ENCODE data around the gene CNGA1.
"Not testable (repeated sequence)": the region's sequence is repeated elsewhere in the genome, so short reads cannot be mapped to it uniquely, and the experiment has no call there.

CNGA1 gene

DNA sequence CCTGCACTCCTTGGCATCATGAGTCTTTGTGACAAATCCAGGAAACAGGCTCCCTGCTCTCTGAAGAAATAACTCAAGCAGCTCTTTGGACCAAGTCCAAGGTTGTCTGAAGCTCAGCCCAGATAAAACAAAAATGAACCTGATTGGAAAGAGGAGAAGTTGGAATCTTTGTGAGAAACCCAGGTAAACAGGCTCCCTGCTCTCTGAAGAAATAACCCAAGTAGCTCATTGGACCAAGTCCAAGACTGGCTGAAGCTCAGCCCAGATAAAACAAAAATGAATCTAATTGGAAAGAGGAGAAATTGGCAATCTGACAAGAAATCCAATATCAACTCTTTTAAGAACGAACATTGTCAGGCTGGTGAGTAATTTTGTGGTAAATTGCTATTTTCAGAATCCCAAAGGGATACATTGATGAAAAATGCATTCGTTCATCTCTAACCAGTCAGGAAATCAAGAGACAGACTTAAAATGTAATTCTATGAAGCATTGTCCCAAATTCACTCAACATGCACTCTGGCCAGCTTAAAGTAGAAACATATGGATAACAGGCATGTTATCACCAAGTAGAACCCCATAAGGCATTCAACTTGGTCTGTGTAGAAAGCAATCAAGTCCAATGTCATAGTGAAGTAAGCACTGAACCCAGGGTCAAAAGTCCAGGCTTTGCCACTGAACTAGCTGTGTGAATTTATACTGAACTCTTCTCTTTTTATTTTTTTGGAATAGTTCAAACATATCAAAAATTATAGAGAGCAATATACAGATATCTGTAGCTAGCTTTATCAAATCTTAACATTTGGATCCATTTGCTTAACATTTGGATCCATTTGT lies 85.3 kb downstream of the CNGA1 start:
- H3K27ac ChIP-seq (ENCODE audit: low read depth, low read length) = no peak overlapping the region
- H3K9ac ChIP-seq (ENCODE audit: low read depth, low read length) = no peak overlapping the region
- no peak overlapping the region for H3K4me3 ChIP-seq (ENCODE audit: low read depth, low read length)
- no peaks in the 10 kb centered on the region for H3K27me3 ChIP-seq (ENCODE audit: control insufficient read depth, insufficient read depth, low read length)
- peaks cover 4% of the 10 kb centered on the region; the same call in 1 of the 2 replicates for H3K4me1 ChIP-seq (ENCODE audit: control insufficient read depth, insufficient read depth, low read length)
- no peaks in the 10 kb centered on the region for H3K9me3 ChIP-seq (ENCODE audit: control insufficient read depth, insufficient read depth, low read length)
- H3K36me3 ChIP-seq (ENCODE audit: control insufficient read depth, insufficient read depth, low read length) = no peaks in the 10 kb centered on the region

DNA sequence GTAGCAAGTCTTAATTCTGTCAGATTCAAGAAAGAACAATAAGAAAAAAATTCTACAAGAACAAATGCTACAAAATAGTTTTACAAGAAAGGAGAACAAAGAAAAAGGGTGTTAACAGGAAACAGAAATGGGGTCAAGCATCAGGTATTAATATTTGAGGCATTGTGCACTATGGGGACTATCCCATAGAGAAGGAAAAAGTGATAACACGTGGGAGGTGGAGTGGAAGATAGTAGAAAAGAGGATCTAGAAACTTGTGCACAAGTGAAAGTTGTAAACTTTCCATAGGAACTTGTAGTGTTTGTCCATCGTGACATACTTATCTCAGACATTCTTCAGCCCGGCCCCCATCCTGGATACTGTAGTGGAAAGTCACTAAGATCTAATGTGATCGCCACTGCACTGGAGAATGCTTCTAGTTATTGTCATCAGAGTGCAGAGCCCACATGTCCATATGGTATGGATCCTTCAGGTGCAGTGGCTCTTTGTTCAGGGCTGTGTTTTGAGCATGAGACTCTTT lies 86.7 kb downstream of the CNGA1 start:
- H3K4me3 ChIP-seq (ENCODE audit: low read depth, low read length) = no peak overlapping the region
- H3K27ac ChIP-seq (ENCODE audit: low read depth, low read length) = no peak overlapping the region
- H3K9ac ChIP-seq (ENCODE audit: low read depth, low read length) = no peak overlapping the region
- H3K27me3 ChIP-seq (ENCODE audit: control insufficient read depth, insufficient read depth, low read length) = no peaks in the 10 kb centered on the region
- H3K4me1 ChIP-seq (ENCODE audit: control insufficient read depth, insufficient read depth, low read length) = peaks cover 4% of the 10 kb centered on the region; the same call in 1 of the 2 replicates
- H3K9me3 ChIP-seq (ENCODE audit: control insufficient read depth, insufficient read depth, low read length) = no peaks in the 10 kb centered on the region
- H3K36me3 ChIP-seq (ENCODE audit: control insufficient read depth, insufficient read depth, low read length) = no peaks in the 10 kb centered on the region

DNA sequence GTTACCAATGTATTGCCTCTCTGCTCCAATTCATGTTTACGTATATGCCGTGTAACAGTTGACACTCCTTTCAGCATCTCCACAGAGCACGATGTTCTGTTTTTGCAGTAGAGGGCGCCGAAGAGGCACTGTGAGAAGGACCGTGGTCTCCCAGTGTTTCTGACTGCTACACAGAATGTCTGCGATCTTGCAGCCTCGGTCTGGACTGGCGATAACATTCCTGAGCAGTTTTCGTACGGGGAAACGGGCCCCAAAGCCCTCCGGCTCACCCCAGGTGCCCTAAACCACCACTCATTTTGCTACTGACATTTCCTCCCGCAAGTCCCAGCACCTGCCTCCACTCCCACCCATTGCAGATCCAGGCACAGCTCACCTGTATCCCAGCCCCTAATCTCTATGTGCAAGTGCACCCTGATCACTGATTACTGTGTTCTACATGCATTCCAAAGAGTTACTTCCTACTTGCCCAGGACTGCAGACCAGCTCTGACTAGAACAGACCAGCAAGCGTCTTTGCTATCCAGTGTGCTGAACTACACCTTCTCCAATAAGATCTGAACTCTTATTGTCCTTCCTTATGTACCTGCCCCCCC lies 89.7 kb downstream of the CNGA1 start:
- Histone ChIP-seq H3K27me3 (ENCODE audit: control insufficient read depth, insufficient read depth, low read length) (no peaks in the 10 kb centered on the region), H3K4me3 (ENCODE audit: low read depth, low read length) (peak overlapping the region; percentile 49), H3K27ac (ENCODE audit: low read depth, low read length) (no peak overlapping the region), H3K9me3 (ENCODE audit: control insufficient read depth, insufficient read depth, low read length) (no peaks in the 10 kb centered on the region), H3K4me1 (ENCODE audit: control insufficient read depth, insufficient read depth, low read length) (peaks cover 10% of the 10 kb centered on the region), H3K36me3 (ENCODE audit: control insufficient read depth, insufficient read depth, low read length) (no peaks in the 10 kb centered on the region), H3K9ac (ENCODE audit: low read depth, low read length) (no peak overlapping the region; the same call in 1 of the 2 replicates)

DNA sequence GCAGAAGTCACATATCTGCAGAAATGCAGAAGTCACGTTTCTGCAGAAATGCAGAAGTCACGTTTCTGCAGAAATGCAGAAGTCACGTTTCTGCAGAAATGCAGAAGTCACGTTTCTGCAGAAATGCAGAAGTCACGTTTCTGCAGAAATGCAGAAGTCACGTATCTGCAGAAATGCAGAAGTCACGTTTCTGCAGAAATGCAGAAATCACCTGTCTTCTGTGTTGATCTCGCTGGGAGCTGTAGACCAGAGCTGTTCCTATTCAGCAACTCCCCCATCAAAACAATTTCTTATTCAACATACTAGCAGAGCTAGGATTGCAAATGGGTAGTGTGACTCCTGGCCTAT lies 93.2 kb downstream of the CNGA1 start:
- not testable (repeated sequence) for H3K4me3 ChIP-seq (ENCODE audit: low read depth, low read length); H3K9me3 ChIP-seq (ENCODE audit: control insufficient read depth, insufficient read depth, low read length); H3K9ac ChIP-seq (ENCODE audit: low read depth, low read length); H3K27ac ChIP-seq (ENCODE audit: low read depth, low read length); H3K27me3 ChIP-seq (ENCODE audit: control insufficient read depth, insufficient read depth, low read length); H3K36me3 ChIP-seq (ENCODE audit: control insufficient read depth, insufficient read depth, low read length)
- peaks cover 10% of the 10 kb centered on the region for H3K4me1 ChIP-seq (ENCODE audit: control insufficient read depth, insufficient read depth, low read length)

DNA sequence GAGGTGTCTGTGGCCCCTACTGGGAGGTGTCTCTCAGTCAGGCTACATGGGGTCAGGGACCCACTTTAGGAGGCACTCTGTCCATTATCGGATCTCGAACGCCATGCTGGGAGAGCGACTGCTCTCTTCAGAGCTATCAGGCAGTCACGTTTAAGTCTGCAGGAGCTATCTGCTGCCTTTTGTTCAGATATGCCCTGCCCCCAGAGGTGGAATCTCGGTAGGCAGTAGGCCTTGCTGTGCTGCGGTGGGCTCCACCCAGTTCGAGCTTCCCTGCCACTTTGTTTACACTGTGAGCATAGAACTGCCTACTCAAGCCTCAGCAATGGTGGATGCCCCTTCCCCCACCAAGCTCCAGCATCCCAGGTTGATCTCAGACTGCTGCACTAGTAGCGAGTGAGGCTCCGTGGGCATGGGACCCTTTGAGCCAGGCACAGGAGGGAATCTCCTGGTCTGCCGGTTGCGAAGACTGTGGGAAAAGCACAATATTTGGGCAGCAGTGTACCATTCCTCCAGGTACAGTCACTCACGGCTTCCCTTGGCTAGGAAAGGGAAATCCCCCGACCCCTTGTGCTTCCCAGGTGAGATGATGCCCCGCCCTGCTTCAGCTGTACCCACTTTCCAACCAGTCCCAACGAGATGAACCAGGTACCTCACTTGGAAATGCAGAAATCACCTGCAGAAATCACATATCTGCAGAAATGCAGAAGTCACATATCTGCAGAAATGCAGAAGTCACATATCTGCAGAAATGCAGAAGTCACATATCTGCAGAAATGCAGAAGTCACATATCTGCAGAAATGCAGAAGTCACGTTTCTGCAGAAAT lies 93.8 kb downstream of the CNGA1 start:
- H3K27ac ChIP-seq (ENCODE audit: low read depth, low read length); H3K4me3 ChIP-seq (ENCODE audit: low read depth, low read length); H3K9me3 ChIP-seq (ENCODE audit: control insufficient read depth, insufficient read depth, low read length); H3K9ac ChIP-seq (ENCODE audit: low read depth, low read length); H3K36me3 ChIP-seq (ENCODE audit: control insufficient read depth, insufficient read depth, low read length); H3K27me3 ChIP-seq (ENCODE audit: control insufficient read depth, insufficient read depth, low read length): not testable (repeated sequence)
- H3K4me1 ChIP-seq (ENCODE audit: control insufficient read depth, insufficient read depth, low read length) = peaks cover 10% of the 10 kb centered on the region

DNA sequence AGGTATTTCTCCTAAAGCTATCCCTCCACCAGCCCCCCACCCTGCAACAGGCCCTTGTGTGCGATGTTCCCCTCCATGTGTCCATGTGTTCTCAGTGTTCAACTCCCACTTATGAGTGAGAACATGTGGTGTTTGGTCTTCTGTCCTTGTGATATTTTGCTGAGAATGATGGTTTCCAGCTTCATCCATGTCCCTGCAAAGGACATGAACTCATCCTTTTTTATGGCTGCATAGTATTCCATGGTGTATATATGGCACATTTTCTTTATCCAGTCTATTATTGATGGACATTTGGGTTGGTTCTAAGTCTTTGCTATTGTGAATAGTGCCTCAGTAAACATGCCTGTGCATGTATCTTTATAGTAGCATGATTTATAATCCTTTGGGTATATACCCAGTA lies 99.3 kb downstream of the CNGA1 start:
- not testable (repeated sequence) for H3K27me3 ChIP-seq (ENCODE audit: control insufficient read depth, insufficient read depth, low read length); H3K36me3 ChIP-seq (ENCODE audit: control insufficient read depth, insufficient read depth, low read length); H3K4me1 ChIP-seq (ENCODE audit: control insufficient read depth, insufficient read depth, low read length); H3K27ac ChIP-seq (ENCODE audit: low read depth, low read length); H3K9ac ChIP-seq (ENCODE audit: low read depth, low read length); H3K4me3 ChIP-seq (ENCODE audit: low read depth, low read length); H3K9me3 ChIP-seq (ENCODE audit: control insufficient read depth, insufficient read depth, low read length)

DNA sequence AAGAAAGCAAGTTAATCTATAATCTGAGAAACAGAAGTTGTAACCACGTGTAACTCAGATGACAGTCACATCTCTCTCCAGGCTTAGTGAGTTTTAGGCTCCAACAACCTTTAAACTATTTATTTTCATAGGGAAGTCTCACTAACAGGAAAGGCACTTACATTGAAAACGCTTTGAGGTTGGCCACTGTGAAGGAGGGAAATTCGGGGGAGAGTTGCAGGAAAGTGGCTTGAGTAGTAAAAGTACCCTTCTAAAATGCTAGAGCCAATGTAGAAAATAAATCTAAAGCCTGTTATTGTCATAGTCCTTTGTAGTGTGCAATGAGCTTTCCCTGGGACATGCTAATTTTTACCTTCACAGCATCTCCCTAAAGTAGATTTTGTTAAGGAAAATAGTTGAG lies 101.1 kb downstream of the CNGA1 start:
- Histone ChIP-seq H3K4me1 (ENCODE audit: control insufficient read depth, insufficient read depth, low read length) (peaks cover 5% of the 10 kb centered on the region; the same call in 1 of the 2 replicates), H3K36me3 (ENCODE audit: control insufficient read depth, insufficient read depth, low read length) (peaks cover 18% of the 10 kb centered on the region), H3K27me3 (ENCODE audit: control insufficient read depth, insufficient read depth, low read length) (no peaks in the 10 kb centered on the region), H3K9me3 (ENCODE audit: control insufficient read depth, insufficient read depth, low read length) (no peaks in the 10 kb centered on the region), H3K27ac (ENCODE audit: low read depth, low read length) (no peak overlapping the region), H3K9ac (ENCODE audit: low read depth, low read length) (no peak overlapping the region), H3K4me3 (ENCODE audit: low read depth, low read length) (peak overlapping the region; percentile 99)

DNA sequence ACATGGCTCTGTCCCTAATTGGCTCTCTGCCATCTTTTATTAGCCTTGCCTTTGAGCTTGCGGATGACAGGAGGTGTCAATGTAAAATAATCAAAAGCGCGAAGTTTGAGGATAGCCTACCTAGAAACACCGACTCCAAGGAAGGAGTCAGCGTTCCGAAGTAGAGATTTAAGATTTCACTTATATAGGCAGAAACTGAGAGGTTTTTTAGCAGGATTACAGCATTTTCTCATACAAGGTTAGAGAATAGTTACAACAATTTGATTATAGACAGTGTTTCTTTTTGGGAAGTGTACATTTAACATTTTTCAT lies 101.6 kb downstream of the CNGA1 start:
- peak overlapping the region; percentile 99 for H3K4me3 ChIP-seq (ENCODE audit: low read depth, low read length)
- no peaks in the 10 kb centered on the region for H3K27me3 ChIP-seq (ENCODE audit: control insufficient read depth, insufficient read depth, low read length)
- H3K9me3 ChIP-seq (ENCODE audit: control insufficient read depth, insufficient read depth, low read length) = no peaks in the 10 kb centered on the region
- H3K27ac ChIP-seq (ENCODE audit: low read depth, low read length) = no peak overlapping the region
- H3K9ac ChIP-seq (ENCODE audit: low read depth, low read length) = no peak overlapping the region
- peaks cover 23% of the 10 kb centered on the region for H3K36me3 ChIP-seq (ENCODE audit: control insufficient read depth, insufficient read depth, low read length)
- peaks cover 5% of the 10 kb centered on the region; the same call in 1 of the 2 replicates for H3K4me1 ChIP-seq (ENCODE audit: control insufficient read depth, insufficient read depth, low read length)

DNA sequence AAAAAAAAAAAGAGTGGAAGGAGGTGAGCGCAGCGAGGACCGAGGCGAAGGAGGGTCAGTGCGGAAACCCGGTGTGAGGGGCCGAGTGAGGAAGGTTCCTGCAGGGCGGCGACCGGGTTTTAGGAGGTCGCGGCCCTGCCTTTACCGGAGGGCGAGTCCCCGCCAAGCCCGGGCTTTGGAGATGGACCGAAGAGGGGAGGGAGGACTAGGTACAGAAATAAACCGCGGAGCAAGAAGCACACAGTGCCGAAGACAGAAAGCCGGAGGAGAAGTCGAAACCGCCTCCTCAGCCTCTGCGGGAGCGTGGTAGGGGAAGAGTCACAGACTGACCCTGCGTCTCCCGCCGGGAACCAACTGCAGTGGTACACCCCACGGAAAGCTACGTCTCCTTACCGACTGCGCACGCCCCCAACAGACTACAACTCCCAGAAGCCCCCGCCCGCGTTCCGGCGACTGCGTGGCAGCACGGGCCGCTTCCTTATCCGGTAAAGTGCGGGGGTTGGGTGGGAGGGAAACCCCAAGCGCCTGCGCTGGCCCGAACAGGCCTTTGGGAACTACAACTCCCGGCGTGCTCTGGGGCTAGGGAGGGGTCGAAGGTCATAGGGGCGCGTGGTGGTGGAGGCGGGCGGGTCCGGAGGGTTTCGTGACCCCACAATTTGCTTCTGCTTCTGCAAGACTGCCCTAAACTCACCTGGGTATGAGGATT lies 102.1 kb downstream of the CNGA1 start, which contains the start of gene NFXL1:
TSS of gene NFXL1 (minus strand) at position 364 of the 706 bp plus-strand sequence. CDS start 380 bp downstream, outside the sequence.
- Histone ChIP-seq H3K9ac (ENCODE audit: low read depth, low read length) (peak within 1 kb of the TSS; percentile 83), H3K9me3 (ENCODE audit: control insufficient read depth, insufficient read depth, low read length) (no peaks in the 10 kb centered on the region), H3K4me1 (ENCODE audit: control insufficient read depth, insufficient read depth, low read length) (peaks cover 5% of the 10 kb centered on the region; the same call in 1 of the 2 replicates)

DNA sequence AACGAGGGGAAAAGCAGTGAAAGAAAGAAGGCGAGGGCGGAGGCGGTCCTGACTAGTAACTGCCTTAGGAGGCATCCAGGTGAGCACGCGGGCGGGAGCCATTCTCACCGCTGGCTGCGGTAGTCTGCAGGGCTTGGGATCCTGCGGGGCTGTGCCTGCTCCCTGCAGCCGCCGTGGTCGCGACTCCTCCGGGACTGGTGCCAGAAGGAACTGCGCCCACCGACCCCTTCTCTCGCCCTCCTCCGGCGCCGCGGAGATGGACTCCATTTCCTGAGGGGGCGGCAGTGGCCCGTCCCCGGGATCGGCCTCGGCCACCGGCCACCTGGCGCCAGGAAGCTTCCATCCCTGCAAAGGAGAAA lies 102.6 kb downstream of the CNGA1 start:
- H3K27me3 ChIP-seq (ENCODE audit: control insufficient read depth, insufficient read depth, low read length) = no peaks in the 10 kb centered on the region
- H3K9me3 ChIP-seq (ENCODE audit: control insufficient read depth, insufficient read depth, low read length) = no peaks in the 10 kb centered on the region
- H3K4me3 ChIP-seq (ENCODE audit: low read depth, low read length) = peak overlapping the region; percentile 99
- peak overlapping the region; percentile 60 for H3K27ac ChIP-seq (ENCODE audit: low read depth, low read length)
- peaks cover 5% of the 10 kb centered on the region; the same call in 1 of the 2 replicates for H3K4me1 ChIP-seq (ENCODE audit: control insufficient read depth, insufficient read depth, low read length)
- H3K9ac ChIP-seq (ENCODE audit: low read depth, low read length) = peak overlapping the region; percentile 83
- H3K36me3 ChIP-seq (ENCODE audit: control insufficient read depth, insufficient read depth, low read length) = peaks cover 34% of the 10 kb centered on the region

More for the DNA sequence above, 102.1 kb downstream of the CNGA1 start, which contains the start of gene NFXL1:
- H3K27ac ChIP-seq (ENCODE audit: low read depth, low read length) = peak within 1 kb of the TSS; percentile 60
- peaks cover 28% of the 10 kb centered on the region for H3K36me3 ChIP-seq (ENCODE audit: control insufficient read depth, insufficient read depth, low read length)
- H3K4me3 ChIP-seq (ENCODE audit: low read depth, low read length) = peak within 1 kb of the TSS; percentile 99
- no peaks in the 10 kb centered on the region for H3K27me3 ChIP-seq (ENCODE audit: control insufficient read depth, insufficient read depth, low read length)
